H1 (cell line): ENCODE data around the gene BRAT1. TPM values are rescaled to one million over a fixed set of nuclear protein-coding genes. Genes with fewer than 3 reads are reported as not detected.

Source experiments
- SP4 ChIP-seq: IDR thresholded peaks from 2 replicates; pipeline ENCODE4 v1.6.1; 2012; ENCODE audit warnings: low read length, inconsistent platforms
- YY1 ChIP-seq: IDR thresholded peaks from 2 replicates; pipeline ENCODE4 v1.6.1; 2011; ENCODE audit warnings: low read depth, mild to moderate bottlenecking, low read length
- polyA plus RNA-seq, 7 experiments: library from polyadenylated mRNA; depleted of rRNA in 3 of 7; stranded (reverse) in 5 of 7; unstranded in 2 of 7; fragments of >200 nt in 5 of 7; fragments of 200-250 nt in 2 of 7; gene quantifications; 1 replicate in 5 of 7; 2 replicates in 1 of 7; 4 replicates in 1 of 7; pipeline versions ENCODE4 v1.2.1 to v1.2.3, GENCODE V29; 2011 to 2013; ENCODE audit warnings: missing spikeins in 2 of 7, mixed read lengths in 2 of 7
- total RNA-seq: library from RNA; stranded (reverse); fragmentation: NEBNext Ultra II Directional; extraction: Animal tissue kit (Norgen Biotek cat#: 25700); gene quantifications from 2 replicates; pipeline ENCODE4 v1.2.1, GENCODE V29; 2021
- TF ChIP-seq, protein P1 (sequence below): fragments of 300-600 bp; sonication (generic); IDR thresholded peaks from 2 replicates; pipeline ENCODE4 v1.7.1; 2012; ENCODE audit warnings: low read length, moderate library complexity, mild to moderate bottlenecking, inconsistent platforms; ENCODE audit not compliant: insufficient replicate concordance

BRAT1 gene
- total and polyA plus RNA-seq, 2 of the 8 experiments (the other 6 are each of a cell fraction or from before 2014, with no cell fraction given): 36.8 to 42.3 TPM

DNA sequence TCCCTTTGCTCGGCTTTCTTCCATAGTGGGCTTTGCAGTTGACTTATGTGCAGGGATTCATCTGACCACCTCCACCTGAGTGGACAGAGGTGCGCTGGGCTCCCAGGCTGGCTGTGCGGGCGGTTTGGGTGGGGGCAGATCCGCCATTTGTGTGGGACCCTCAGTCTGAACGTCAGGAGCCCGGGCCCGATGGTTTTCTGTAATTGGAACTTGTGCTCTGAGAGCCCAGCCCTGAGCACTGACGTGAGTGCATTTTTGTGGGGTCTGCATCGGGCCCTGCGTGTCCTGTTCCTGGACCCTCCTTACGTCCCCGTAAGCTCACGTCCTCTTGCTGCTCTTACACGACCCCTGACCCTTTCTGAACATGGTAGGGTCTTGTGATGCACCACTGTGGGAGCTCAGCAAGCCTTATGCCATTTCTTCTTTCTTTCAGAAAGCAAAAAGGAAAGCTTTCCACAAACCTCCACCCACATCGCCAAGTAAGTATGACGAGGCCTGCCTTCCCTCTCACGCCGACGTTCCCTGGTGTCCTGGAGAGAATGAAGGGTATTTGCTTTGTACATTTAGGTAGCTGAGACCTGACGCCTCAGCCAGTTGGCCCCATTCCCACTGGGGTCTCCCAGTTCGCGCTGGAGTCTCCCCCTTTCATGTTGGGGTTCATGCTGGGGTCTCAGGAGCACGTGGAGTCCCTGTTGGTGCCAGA lies 13.3 kb upstream of the BRAT1 start (continued):
- TF ChIP-seq, protein P1, sequence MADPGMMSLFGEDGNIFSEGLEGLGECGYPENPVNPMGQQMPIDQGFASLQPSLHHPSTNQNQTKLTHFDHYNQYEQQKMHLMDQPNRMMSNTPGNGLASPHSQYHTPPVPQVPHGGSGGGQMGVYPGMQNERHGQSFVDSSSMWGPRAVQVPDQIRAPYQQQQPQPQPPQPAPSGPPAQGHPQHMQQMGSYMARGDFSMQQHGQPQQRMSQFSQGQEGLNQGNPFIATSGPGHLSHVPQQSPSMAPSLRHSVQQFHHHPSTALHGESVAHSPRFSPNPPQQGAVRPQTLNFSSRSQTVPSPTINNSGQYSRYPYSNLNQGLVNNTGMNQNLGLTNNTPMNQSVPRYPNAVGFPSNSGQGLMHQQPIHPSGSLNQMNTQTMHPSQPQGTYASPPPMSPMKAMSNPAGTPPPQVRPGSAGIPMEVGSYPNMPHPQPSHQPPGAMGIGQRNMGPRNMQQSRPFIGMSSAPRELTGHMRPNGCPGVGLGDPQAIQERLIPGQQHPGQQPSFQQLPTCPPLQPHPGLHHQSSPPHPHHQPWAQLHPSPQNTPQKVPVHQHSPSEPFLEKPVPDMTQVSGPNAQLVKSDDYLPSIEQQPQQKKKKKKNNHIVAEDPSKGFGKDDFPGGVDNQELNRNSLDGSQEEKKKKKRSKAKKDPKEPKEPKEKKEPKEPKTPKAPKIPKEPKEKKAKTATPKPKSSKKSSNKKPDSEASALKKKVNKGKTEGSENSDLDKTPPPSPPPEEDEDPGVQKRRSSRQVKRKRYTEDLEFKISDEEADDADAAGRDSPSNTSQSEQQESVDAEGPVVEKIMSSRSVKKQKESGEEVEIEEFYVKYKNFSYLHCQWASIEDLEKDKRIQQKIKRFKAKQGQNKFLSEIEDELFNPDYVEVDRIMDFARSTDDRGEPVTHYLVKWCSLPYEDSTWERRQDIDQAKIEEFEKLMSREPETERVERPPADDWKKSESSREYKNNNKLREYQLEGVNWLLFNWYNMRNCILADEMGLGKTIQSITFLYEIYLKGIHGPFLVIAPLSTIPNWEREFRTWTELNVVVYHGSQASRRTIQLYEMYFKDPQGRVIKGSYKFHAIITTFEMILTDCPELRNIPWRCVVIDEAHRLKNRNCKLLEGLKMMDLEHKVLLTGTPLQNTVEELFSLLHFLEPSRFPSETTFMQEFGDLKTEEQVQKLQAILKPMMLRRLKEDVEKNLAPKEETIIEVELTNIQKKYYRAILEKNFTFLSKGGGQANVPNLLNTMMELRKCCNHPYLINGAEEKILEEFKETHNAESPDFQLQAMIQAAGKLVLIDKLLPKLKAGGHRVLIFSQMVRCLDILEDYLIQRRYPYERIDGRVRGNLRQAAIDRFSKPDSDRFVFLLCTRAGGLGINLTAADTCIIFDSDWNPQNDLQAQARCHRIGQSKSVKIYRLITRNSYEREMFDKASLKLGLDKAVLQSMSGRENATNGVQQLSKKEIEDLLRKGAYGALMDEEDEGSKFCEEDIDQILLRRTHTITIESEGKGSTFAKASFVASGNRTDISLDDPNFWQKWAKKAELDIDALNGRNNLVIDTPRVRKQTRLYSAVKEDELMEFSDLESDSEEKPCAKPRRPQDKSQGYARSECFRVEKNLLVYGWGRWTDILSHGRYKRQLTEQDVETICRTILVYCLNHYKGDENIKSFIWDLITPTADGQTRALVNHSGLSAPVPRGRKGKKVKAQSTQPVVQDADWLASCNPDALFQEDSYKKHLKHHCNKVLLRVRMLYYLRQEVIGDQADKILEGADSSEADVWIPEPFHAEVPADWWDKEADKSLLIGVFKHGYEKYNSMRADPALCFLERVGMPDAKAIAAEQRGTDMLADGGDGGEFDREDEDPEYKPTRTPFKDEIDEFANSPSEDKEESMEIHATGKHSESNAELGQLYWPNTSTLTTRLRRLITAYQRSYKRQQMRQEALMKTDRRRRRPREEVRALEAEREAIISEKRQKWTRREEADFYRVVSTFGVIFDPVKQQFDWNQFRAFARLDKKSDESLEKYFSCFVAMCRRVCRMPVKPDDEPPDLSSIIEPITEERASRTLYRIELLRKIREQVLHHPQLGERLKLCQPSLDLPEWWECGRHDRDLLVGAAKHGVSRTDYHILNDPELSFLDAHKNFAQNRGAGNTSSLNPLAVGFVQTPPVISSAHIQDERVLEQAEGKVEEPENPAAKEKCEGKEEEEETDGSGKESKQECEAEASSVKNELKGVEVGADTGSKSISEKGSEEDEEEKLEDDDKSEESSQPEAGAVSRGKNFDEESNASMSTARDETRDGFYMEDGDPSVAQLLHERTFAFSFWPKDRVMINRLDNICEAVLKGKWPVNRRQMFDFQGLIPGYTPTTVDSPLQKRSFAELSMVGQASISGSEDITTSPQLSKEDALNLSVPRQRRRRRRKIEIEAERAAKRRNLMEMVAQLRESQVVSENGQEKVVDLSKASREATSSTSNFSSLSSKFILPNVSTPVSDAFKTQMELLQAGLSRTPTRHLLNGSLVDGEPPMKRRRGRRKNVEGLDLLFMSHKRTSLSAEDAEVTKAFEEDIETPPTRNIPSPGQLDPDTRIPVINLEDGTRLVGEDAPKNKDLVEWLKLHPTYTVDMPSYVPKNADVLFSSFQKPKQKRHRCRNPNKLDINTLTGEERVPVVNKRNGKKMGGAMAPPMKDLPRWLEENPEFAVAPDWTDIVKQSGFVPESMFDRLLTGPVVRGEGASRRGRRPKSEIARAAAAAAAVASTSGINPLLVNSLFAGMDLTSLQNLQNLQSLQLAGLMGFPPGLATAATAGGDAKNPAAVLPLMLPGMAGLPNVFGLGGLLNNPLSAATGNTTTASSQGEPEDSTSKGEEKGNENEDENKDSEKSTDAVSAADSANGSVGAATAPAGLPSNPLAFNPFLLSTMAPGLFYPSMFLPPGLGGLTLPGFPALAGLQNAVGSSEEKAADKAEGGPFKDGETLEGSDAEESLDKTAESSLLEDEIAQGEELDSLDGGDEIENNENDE: no peak
- TF ChIP-seq SP4: no peak
- TF ChIP-seq YY1: no peak
